WERI-Rb-1 (cell line): ENCODE results near the gene S100A12.

Experiments
- DNase-seq: peaks from one replicate; pipeline ENCODE4 v3.0.0-alpha.2; 2020
- H3K27ac ChIP-seq: fragments of 250-450 bp; sonication (Bioruptor Pico); 2 replicates; pipeline ENCODE4 v1.5.1; 2020; ENCODE audit warnings: mild to moderate bottlenecking, moderate library complexity
- H3K27me3 ChIP-seq: fragments of 250-450 bp; sonication (Bioruptor Pico); 2 replicates; pipeline ENCODE4 v1.5.1; 2021; ENCODE audit warnings: mild to moderate bottlenecking, low read depth, moderate library complexity; ENCODE audit not compliant: insufficient read depth, severe bottlenecking
- H3K36me3 ChIP-seq: fragments of 250-450 bp; sonication (Bioruptor Pico); 2 replicates; pipeline ENCODE4 v1.5.1; 2020; ENCODE audit warnings: mild to moderate bottlenecking, moderate library complexity
- H3K4me3 ChIP-seq: 2 replicates; pipeline ENCODE4 v1.5.1; 2011; ENCODE audit warnings: low read depth, mild to moderate bottlenecking, control low read depth, low read length
- H3K9me3 ChIP-seq: fragments of 250-450 bp; sonication (Bioruptor Pico); 2 replicates; pipeline ENCODE4 v1.5.1; 2021; ENCODE audit warnings: mild to moderate bottlenecking, moderate library complexity; ENCODE audit not compliant: severe bottlenecking
- TF ChIP-seq, protein P1 (sequence below): IDR thresholded peaks from 2 replicates; pipeline ENCODE4 v1.5.1; 2011; ENCODE audit warnings: low read depth, mild to moderate bottlenecking, control low read depth, inconsistent platforms, low read length

The S100A12 gene

DNA sequence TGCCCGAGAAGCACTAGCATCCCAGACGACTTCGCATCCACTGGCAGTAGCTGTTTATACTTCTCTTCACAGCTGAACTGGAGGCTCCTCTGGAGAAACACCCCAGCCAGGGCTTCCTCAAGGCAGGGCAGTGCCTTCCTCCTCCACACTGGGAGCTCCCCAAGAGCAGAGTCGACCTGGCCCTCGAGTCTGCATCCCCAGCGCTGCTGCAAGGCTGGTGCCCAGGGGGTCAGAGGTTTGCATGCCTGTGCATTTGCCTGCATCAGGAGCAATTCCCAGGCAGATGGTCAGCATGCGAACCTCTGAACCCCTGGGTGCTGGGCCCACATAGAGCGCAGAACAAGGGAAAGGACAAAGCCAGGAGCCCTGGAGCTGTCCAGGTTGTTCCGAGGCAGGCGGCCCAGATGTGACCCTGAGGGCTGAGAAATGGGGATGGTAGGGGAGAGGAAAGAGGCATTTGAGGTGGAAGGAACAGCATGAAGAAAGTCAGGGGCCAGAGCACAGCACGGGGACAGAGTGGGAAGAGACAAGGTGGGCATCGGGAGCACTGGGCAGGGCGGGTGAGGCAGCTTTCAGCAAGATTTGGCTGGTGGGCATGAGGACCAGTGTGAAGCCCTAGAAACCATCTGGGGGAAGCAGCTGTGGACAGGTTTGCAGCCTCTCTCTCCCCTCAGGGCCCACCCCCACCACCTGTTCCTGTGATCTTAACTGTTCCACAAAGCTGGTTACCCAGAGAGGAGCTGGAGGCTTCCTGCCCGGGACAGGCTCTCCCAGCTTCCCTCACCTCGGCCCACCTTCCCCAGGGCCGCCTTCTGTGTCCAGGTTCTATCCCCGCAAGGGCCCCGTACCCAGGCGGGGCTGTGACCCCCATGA lies 21.9 kb upstream of the S100A12 start:
- Histone ChIP-seq H3K36me3 (no peaks in the 10 kb centered on the region), H3K27me3 (peaks cover 100% of the 10 kb centered on the region), H3K9me3 (peaks cover 3% of the 10 kb centered on the region), H3K27ac (no peak overlapping the region; the same call in 1 of the 2 replicates), H3K4me3 (no peak overlapping the region)
- TF ChIP-seq, protein P1, sequence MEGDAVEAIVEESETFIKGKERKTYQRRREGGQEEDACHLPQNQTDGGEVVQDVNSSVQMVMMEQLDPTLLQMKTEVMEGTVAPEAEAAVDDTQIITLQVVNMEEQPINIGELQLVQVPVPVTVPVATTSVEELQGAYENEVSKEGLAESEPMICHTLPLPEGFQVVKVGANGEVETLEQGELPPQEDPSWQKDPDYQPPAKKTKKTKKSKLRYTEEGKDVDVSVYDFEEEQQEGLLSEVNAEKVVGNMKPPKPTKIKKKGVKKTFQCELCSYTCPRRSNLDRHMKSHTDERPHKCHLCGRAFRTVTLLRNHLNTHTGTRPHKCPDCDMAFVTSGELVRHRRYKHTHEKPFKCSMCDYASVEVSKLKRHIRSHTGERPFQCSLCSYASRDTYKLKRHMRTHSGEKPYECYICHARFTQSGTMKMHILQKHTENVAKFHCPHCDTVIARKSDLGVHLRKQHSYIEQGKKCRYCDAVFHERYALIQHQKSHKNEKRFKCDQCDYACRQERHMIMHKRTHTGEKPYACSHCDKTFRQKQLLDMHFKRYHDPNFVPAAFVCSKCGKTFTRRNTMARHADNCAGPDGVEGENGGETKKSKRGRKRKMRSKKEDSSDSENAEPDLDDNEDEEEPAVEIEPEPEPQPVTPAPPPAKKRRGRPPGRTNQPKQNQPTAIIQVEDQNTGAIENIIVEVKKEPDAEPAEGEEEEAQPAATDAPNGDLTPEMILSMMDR, result no peak
- peak; percentile 71 for DNase-seq

DNA sequence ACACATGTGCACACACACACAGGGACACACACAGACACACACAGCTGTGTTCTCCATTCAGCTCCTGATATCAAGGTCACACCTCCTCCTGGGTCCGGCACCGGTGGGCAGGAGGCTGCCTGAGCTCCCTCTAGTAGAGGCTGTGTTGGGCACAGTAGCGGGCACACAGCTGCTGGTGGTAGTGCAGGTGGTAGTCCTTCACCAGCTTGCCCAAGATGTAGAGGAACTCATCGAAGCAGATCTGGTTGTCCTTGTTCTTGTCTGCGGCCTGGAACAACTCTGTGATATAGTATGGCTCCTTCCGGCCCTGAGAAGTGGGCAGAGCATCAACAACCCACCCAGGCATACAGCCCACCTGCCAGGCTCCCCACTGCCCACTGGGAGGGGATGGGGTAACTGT lies 21.0 kb upstream of the S100A12 start:
- DNase-seq, result peak; percentile 11
- TF ChIP-seq, protein P1, result no peak
- no peak overlapping the region for H3K27ac ChIP-seq
- no peak overlapping the region for H3K4me3 ChIP-seq
- H3K27me3 ChIP-seq, result peaks cover 100% of the 10 kb centered on the region
- H3K36me3 ChIP-seq, result no peaks in the 10 kb centered on the region
- no peaks in the 10 kb centered on the region for H3K9me3 ChIP-seq

DNA sequence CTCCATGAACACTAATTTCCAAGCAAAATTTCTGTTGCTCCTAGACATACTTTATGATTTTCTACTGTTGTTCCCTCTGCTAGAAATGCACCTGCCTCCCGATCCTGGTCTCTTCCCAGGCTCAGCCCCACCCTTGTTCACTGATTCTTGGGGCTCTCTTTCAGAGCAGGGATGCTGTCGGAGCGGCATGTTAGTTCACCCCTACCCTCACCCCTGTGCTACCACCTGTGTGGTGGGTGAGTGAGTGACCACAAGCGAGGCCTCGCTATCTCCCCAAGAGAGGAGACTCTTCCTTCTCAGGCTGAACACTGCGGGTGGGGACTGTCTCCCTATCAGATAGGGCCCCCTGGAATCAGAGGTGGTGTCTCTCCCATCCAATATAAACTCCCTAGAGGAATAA lies 20.4 kb upstream of the S100A12 start:
- Histone ChIP-seq H3K27ac (no peak overlapping the region), H3K27me3 (peaks cover 100% of the 10 kb centered on the region), H3K36me3 (no peaks in the 10 kb centered on the region), H3K9me3 (no peaks in the 10 kb centered on the region), H3K4me3 (no peak overlapping the region)
- TF ChIP-seq, protein P1, result no peak
- peak; percentile 6 for DNase-seq

DNA sequence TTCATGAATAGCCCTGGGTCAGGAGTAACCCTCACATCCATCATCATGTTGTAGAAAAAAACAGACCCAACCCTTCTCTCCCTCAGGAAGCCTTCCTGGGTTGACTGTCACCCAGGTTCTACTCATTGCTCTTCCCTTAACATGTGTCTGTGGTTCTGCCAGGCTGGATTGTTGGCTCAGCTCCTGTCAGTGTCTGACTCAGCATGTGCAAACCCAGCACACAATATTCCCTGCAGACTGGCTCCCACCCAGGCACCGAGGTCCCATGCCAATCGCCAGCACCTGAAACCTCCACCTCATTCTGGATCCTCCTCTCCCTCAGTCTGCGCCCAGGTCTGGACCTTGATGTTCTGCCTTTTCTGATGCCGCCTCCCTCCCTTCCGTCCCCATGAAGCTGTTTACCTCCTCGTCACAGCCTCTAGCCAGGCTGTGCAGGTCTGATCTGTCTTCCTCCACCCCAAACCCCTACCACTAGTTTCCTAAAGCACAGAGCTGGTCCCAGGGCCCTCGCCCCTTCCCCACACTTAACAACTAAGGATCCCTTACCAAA lies 19.8 kb upstream of the S100A12 start:
- Histone ChIP-seq H3K4me3 (no peak overlapping the region), H3K27ac (no peak overlapping the region), H3K27me3 (peaks cover 100% of the 10 kb centered on the region), H3K9me3 (no peaks in the 10 kb centered on the region), H3K36me3 (no peaks in the 10 kb centered on the region)
- DNase-seq, result peak; percentile 11
- TF ChIP-seq, protein P1, result no peak

DNA sequence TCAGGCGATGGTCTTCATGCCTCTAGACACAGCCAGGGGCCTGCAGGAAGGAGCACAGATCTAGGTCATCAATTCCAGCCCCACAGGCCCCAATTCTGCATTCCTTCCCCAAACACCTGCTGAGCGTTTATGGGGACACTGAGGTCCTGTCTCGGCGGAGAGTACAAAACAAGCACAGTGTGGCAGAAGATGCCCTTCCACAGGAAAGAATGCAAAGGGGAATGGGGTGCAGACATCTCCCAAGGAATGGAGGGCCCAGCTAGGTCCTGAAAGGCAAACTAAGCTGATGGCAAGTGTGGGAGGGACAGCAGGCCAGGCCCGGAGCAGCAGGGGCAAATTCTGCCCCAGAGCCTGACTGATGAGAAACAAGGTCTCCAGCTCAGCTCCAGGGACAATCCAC lies 19.0 kb upstream of the S100A12 start:
- Histone ChIP-seq H3K36me3 (no peaks in the 10 kb centered on the region), H3K27me3 (peaks cover 100% of the 10 kb centered on the region), H3K4me3 (no peak overlapping the region), H3K27ac (no peak overlapping the region), H3K9me3 (no peaks in the 10 kb centered on the region)
- DNase-seq, result peak; percentile 7
- TF ChIP-seq, protein P1, result no peak
